RWPE2 (cell line): ENCODE data around the gene TOR4A.

Experiments
- ATAC-seq: fragments of 200-7000 bp; cut with Tn5 transposase; 3 replicates; pipeline ENCODE4 v1.9.1; 2021; ENCODE audit warnings: low read depth
- DNase-seq: peaks from one replicate; pipeline ENCODE4 v3.0.0-alpha.2; 2020; ENCODE audit warnings: low spot score
- H3K27ac ChIP-seq: fragments of 450-650 bp; 2 replicates; pipeline ENCODE4 v1.5.1; 2017; ENCODE audit warnings: mild to moderate bottlenecking; ENCODE audit not compliant: poor library complexity, severe bottlenecking
- H3K27me3 ChIP-seq: fragments of 250-450 bp; sonication (Bioruptor Pico); 2 replicates; pipeline ENCODE4 v1.5.1; 2021; ENCODE audit warnings: mild to moderate bottlenecking, moderate library complexity; ENCODE audit not compliant: insufficient read depth, poor library complexity, severe bottlenecking
- H3K36me3 ChIP-seq: fragments of 250-450 bp; sonication (Bioruptor Pico); 2 replicates; pipeline ENCODE4 v1.5.1; 2020; ENCODE audit warnings: low read depth, mild to moderate bottlenecking, moderate library complexity
- H3K4me1 ChIP-seq: fragments of 250-450 bp; sonication (Bioruptor Pico); 2 replicates; pipeline ENCODE4 v1.5.1; 2021; ENCODE audit warnings: mild to moderate bottlenecking, moderate library complexity; ENCODE audit not compliant: insufficient read depth, poor library complexity, severe bottlenecking
- H3K4me3 ChIP-seq: fragments of 250-450 bp; sonication (Bioruptor Pico); 2 replicates; pipeline ENCODE4 v1.5.1; 2021; ENCODE audit warnings: mild to moderate bottlenecking, moderate library complexity; ENCODE audit not compliant: severe bottlenecking
- H3K9me3 ChIP-seq: fragments of 250-450 bp; sonication (Bioruptor Pico); 2 replicates; pipeline ENCODE4 v1.5.1; 2021; ENCODE audit warnings: mild to moderate bottlenecking, moderate library complexity; ENCODE audit not compliant: severe bottlenecking
- TF ChIP-seq, protein P1 (sequence below): fragments of 450-650 bp; IDR thresholded peaks from one replicate; pipeline ENCODE4 v1.5.1; 2017; ENCODE audit warnings: mild to moderate bottlenecking, moderate library complexity; ENCODE audit not compliant: poor library complexity, severe bottlenecking

TOR4A gene

DNA sequence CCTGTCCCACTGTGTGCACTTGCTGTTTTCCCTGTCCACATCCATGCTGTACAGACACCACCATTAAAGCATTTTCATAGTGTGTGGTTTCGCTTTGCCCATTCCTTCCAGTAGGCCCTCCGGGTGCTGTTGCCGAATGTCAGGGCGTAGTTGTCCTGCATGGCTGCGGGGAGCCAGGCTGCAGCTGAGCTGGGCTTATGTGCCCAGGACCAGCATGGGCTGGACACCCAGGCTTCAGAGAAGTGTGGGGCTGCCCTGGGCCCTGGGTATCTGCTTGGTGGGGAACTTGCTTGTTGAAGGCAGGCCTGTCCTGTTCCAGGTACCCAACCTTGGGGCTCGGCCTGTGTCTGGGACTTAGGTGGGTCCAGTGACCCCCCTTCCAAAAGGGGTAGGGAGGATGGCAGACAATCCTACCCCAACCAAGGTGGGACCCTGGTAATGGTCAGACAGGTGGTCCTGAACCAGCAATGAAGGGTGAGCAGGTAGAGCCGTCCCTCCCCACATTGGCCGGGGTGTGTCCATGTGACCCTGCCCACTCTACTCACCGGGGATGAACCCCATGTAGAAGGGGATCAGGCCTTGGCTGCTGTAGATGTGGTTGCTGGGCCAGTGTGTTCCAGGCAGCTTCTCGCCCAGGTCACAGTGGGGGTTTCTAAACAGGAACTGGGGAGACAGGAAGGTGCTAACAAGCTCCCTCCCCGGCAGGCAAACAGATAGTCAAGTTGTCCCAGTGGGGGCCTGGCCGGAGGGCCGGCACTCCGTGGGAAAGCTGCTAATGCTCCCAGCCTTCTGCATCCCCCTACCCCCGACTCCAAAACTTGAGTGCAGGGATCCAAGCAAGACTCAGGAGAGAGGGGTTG lies 33.7 kb upstream of the TOR4A start:
- Histone ChIP-seq H3K27me3 (no peaks in the 10 kb centered on the region), H3K27ac (peak overlapping the region; percentile 91), H3K4me3 (no peak overlapping the region), H3K4me1 (peaks cover 6% of the 10 kb centered on the region), H3K36me3 (peaks cover 25% of the 10 kb centered on the region), H3K9me3 (no peaks in the 10 kb centered on the region)
- DNase-seq (no peak), ATAC-seq (peak; percentile 5; the same call in 2 of the 3 replicates)
- TF ChIP-seq, protein P1, sequence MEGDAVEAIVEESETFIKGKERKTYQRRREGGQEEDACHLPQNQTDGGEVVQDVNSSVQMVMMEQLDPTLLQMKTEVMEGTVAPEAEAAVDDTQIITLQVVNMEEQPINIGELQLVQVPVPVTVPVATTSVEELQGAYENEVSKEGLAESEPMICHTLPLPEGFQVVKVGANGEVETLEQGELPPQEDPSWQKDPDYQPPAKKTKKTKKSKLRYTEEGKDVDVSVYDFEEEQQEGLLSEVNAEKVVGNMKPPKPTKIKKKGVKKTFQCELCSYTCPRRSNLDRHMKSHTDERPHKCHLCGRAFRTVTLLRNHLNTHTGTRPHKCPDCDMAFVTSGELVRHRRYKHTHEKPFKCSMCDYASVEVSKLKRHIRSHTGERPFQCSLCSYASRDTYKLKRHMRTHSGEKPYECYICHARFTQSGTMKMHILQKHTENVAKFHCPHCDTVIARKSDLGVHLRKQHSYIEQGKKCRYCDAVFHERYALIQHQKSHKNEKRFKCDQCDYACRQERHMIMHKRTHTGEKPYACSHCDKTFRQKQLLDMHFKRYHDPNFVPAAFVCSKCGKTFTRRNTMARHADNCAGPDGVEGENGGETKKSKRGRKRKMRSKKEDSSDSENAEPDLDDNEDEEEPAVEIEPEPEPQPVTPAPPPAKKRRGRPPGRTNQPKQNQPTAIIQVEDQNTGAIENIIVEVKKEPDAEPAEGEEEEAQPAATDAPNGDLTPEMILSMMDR: no peak

DNA sequence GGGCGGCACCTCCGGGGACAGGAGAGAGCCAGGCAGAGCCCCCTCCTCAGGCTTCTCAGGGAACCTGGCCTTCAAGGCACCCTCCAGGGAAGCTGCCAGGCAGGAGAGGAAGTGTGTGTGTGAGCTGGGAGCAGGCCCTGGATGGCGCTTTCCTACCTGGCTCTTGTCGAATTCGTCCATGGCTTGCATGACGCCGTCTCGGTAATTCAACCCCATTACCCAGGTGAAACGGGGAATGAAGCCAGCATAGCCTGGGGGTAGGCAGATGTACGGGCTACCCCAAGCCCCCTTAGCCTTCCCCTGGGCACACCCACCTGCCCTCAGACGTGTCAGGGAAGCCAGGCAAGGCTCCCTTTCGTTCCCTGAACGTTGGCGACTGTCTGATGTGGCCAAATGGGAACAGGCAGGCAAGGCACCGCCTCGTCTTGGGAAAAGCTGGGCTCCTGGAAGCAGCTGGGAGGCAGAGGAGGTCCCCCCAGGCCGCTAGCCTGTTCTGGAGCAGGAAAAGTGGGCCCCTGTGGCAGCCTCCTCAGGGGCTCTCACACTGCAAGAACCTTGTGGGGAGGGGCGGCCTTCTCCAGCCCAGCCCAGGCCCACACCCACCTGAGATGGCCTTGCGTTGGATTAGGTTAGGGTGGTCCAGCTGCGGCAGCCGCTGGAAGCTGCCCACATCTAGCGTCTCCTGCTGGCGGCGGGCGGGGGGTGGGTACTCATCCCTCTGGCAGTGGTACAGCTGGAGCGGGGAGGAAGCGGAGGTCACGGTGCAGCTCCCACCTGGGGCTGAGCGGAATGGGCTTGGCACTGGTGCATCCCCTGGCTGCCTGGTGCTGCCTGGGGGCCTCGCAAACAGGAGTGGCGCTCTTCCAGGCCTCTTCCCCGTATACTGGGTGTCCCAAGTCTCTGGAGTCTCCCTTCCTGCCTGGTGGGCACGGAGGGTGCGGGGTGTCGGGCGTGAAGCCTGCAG lies 32.8 kb upstream of the TOR4A start:
- ATAC-seq: peak; percentile 0; the same call in 1 of the 3 replicates
- peak overlapping the region; percentile 91 for H3K27ac ChIP-seq
- H3K4me1 ChIP-seq: peaks cover 6% of the 10 kb centered on the region
- H3K27me3 ChIP-seq: no peaks in the 10 kb centered on the region
- H3K9me3 ChIP-seq: no peaks in the 10 kb centered on the region
- TF ChIP-seq, protein P1: no peak
- H3K4me3 ChIP-seq: no peak overlapping the region
- H3K36me3 ChIP-seq: peaks cover 25% of the 10 kb centered on the region
- DNase-seq: no peak

DNA sequence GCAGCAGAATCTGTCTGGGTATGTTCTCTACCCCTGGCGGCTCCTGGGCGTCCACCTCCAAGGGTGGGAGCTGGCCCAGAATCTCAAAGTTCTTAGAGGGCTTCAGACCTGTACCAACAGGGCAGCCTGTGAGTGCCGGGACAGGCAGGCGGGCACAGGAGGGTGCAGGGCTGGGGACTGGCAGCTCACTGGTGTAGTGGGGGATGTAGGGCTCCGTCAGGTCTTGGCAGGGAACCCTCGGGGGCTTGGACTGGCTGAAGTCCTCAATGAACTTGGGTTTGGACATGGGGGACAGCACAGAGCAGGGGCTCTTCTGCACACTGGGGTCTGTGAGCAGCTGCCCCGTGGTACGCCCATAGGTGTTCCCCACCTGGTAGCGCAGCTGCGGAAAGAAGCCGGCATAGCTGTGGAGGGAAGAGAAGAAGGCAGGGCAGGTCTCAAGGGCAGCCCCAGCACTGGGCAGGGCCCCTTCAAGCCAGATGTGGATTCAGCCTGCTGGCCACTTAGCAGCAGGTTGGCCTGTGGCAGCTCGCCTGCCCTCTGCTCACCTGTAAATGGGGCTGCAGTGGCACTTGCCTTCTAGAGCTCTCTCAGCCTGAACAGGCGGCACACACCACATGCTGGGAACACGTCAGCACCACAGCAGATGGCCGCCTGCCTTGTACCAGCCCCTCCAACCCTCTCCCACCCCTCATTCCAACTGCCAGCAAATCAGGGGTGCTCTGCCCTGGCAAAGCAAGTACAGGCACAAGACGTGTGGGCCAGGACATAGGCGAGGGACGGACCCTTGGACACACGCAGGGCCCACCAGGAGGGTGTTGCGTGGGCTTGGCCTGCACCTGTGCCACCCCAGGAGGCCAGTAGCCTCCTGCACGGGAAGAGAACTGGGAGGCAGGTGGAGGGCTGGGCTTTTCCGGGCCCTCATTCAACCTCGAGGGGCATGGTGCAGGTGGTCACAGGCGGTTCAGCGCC lies 31.8 kb upstream of the TOR4A start:
- H3K9me3 ChIP-seq: no peaks in the 10 kb centered on the region
- no peaks in the 10 kb centered on the region for H3K27me3 ChIP-seq
- ATAC-seq: no peak
- H3K27ac ChIP-seq: no peak overlapping the region
- peaks cover 6% of the 10 kb centered on the region for H3K4me1 ChIP-seq
- TF ChIP-seq, protein P1: no peak
- no peak for DNase-seq
- H3K36me3 ChIP-seq: peaks cover 25% of the 10 kb centered on the region
- H3K4me3 ChIP-seq: no peak overlapping the region

DNA sequence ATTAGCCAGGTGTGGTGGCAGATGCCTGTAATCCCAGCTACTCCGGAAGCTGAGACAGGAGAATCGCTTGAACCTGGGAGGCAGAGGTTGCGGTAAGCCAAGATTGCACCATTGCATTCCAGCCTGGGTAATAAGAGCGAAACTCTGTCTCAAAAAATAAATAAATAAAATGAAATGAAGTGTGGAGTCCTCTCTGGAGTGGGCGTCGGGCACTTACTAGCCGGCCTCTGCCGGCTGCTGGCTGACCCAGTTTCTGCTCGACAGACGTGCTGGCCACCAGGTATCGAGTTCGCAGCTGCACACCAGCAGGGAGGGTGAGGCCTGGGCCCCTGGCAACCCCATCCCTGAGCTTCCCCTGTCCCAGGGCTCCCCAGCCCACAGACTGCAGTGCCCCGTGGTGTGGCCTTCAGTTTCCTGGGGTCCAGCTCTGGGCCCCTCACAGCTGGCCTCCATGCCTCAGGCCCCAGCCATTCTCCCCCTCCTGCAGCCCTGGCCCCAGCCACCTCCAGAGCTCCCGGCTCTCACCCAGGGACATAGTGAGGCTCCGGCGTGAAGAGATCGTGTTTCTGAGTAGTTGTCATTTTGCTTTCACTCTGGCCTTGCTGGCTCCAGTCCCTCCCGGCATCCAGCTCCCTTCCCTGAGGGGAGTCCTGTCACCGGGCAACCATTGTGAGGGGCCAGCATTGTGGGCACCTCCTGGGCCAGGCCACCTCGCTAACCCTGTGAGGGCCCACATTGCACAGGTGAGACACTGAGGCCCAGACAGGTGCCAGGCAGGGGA lies 30.2 kb upstream of the TOR4A start:
- H3K4me1 ChIP-seq: peaks cover 6% of the 10 kb centered on the region
- no peaks in the 10 kb centered on the region for H3K27me3 ChIP-seq
- ATAC-seq (no peak), DNase-seq (no peak)
- no peaks in the 10 kb centered on the region for H3K9me3 ChIP-seq
- no peak overlapping the region for H3K27ac ChIP-seq
- TF ChIP-seq, protein P1: no peak
- no peak overlapping the region for H3K4me3 ChIP-seq
- peaks cover 17% of the 10 kb centered on the region for H3K36me3 ChIP-seq
